GM18951 (cell line): ENCODE results near the gene STARD4.

ENCODE experiments used
- POLR2A ChIP-seq: IDR thresholded peaks from 4 replicates; pipeline ENCODE4 v1.6.1; 2011; ENCODE audit warnings: mild to moderate bottlenecking; ENCODE audit not compliant: insufficient read length, insufficient read depth; ENCODE audit errors: extremely low read depth
- in situ Hi-C: fragments of 300-500 bp; cut with MboI; formaldehyde crosslinking; loops from one replicate; pipeline ENCODE4 v1.12.0; 2022; ENCODE audit warnings: low sequenced_read_pairs, mixed read lengths, inconsistent platforms; ENCODE audit not compliant: unreplicated experiment

The STARD4 gene

GRCh38 chr5:111511831-111512374 is 432 bp downstream of the STARD4 start:
- TF ChIP-seq POLR2A: no peak
- in situ Hi-C loops: no loop called here

- TF ChIP-seq POLR2A: no peak
- in situ Hi-C loops: no loop called here
These were observed 1.0 kb downstream of the STARD4 start for GRCh38 chr5:111511174-111511830.

- no peak for TF ChIP-seq POLR2A
- in situ Hi-C loops: no loop called here
These were observed 3.2 kb downstream of the STARD4 start for GRCh38 chr5:111509119-111509518.

GRCh38 chr5:111507276-111507675 is 5.1 kb downstream of the STARD4 start:
- no peak for TF ChIP-seq POLR2A
- in situ Hi-C loops: no loop called here

- TF ChIP-seq POLR2A: no peak
- in situ Hi-C loops: no loop called here
These were observed 7.2 kb downstream of the STARD4 start for GRCh38 chr5:111505096-111505495.

GRCh38 chr5:111502956-111503355 is 9.4 kb downstream of the STARD4 start:
- in situ Hi-C loops: no loop called here
- no peak for TF ChIP-seq POLR2A

- in situ Hi-C loops: no loop called here
- no peak for TF ChIP-seq POLR2A
These were observed 14.0 kb downstream of the STARD4 start for GRCh38 chr5:111498346-111498745.

- in situ Hi-C loops: no loop called here
- no peak for TF ChIP-seq POLR2A
These were observed 17.2 kb downstream of the STARD4 start for GRCh38 chr5:111495159-111495558.

GRCh38 chr5:111494355-111494999 is 17.9 kb downstream of the STARD4 start:
- TF ChIP-seq POLR2A: no peak
- in situ Hi-C loops: no loop called here

GRCh38 chr5:111493031-111493430 is 19.3 kb downstream of the STARD4 start:
- no peak for TF ChIP-seq POLR2A
- in situ Hi-C loops: no loop called here

- in situ Hi-C loops: no loop called here
- no peak for TF ChIP-seq POLR2A
These were observed 24.0 kb downstream of the STARD4 start for GRCh38 chr5:111488353-111488752.

GRCh38 chr5:111486926-111487325 is 25.4 kb downstream of the STARD4 start:
- no peak for TF ChIP-seq POLR2A
- in situ Hi-C loops: no loop called here

GRCh38 chr5:111486055-111486454 is 26.3 kb downstream of the STARD4 start:
- in situ Hi-C loops: no loop called here
- TF ChIP-seq POLR2A: no peak

GRCh38 chr5:111480346-111480745 is 32.0 kb downstream of the STARD4 start:
- in situ Hi-C loops: no loop called here
- TF ChIP-seq POLR2A: no peak
